IMR-90 (cell line): ENCODE results near the gene GPR35. TPM values are rescaled to one million over a fixed set of nuclear protein-coding genes. Genes with fewer than 3 reads are reported as not detected.

Source experiments
- ATAC-seq: fragments of 200-7000 bp; cut with Tn5 transposase; 2 replicates; pipeline ENCODE4 v1.9.1; 2020; ENCODE audit warnings: low read depth, mild to moderate bottlenecking, moderate library complexity
- BruUV-seq: library from RNA; stranded (reverse); fragments of 400-500 nt; replicated peaks from 2 replicates; lab custom pipeline; 2021; lab: Mats Ljungman, UMichigan
- CTCF ChIA-PET: fragments of 300-600 bp; formaldehyde crosslinking; extraction: SDS; loops from one replicate; lab custom pipeline; 2021; ENCODE audit warnings: antibody characterized with exemption; lab: Yijun Ruan, JAX
- POLR2A ChIA-PET: fragments of 300-600 bp; sonication (Branson Sonifier 250); formaldehyde crosslinking; loops from one replicate; lab custom pipeline; 2022; ENCODE audit warnings: antibody characterized with exemption; ENCODE audit not compliant: unreplicated experiment; lab: Charles Lee
- DNase-seq: peaks from one replicate; pipeline ENCODE4 v3.0.0; 2013
- H2AFZ ChIP-seq: replicated peaks from 2 replicates; pipeline ENCODE3; 2013; ENCODE audit warnings: low read length, mild to moderate bottlenecking; ENCODE audit not compliant: poor library complexity
- H2AK5ac ChIP-seq: 2 replicates; pipeline ENCODE4 v1.6.1; 2013; ENCODE audit warnings: low read depth, low read length, inconsistent platforms
- H2AK9ac ChIP-seq: replicated peaks from 2 replicates; pipeline ENCODE3; 2013; ENCODE audit warnings: mild to moderate bottlenecking, low read depth, low read length, moderate library complexity; ENCODE audit not compliant: poor library complexity
- H2BK120ac ChIP-seq: 2 replicates; pipeline ENCODE4 v1.6.1; 2013; ENCODE audit warnings: low read depth, low read length, inconsistent platforms
- H2BK15ac ChIP-seq: 3 replicates; pipeline ENCODE4 v1.6.1; 2013; ENCODE audit warnings: low read depth, low read length, inconsistent platforms
- H2BK20ac ChIP-seq: 2 replicates; pipeline ENCODE4 v1.6.1; 2013; ENCODE audit warnings: low read depth, mild to moderate bottlenecking, inconsistent platforms, low read length, moderate library complexity
- H2BK5ac ChIP-seq: 2 replicates; pipeline ENCODE4 v1.6.1; 2013; ENCODE audit warnings: mild to moderate bottlenecking, low read depth, low read length, inconsistent platforms; ENCODE audit not compliant: poor library complexity, severe bottlenecking
- H3K14ac ChIP-seq: replicated peaks from 2 replicates; pipeline ENCODE4 v1.6.1; 2013; ENCODE audit warnings: low read depth, low read length, inconsistent platforms
- H3K18ac ChIP-seq: 2 replicates; pipeline ENCODE4 v1.6.1; 2013; ENCODE audit warnings: low read depth, low read length, control low read depth
- H3K23ac ChIP-seq: 2 replicates; pipeline ENCODE4 v1.6.1; 2013; ENCODE audit warnings: low read depth, low read length, inconsistent platforms
- H3K27ac ChIP-seq: 2 replicates; pipeline ENCODE4 v1.5.1; 2013; ENCODE audit warnings: mild to moderate bottlenecking, control low read depth, low read length; ENCODE audit not compliant: insufficient read depth
- H3K27me3 ChIP-seq: 2 replicates; pipeline ENCODE4 v1.6.1; 2013; ENCODE audit warnings: low read length; ENCODE audit not compliant: control insufficient read depth, insufficient read depth
- H3K36me3 ChIP-seq: 2 replicates; pipeline ENCODE4 v1.6.1; 2013; ENCODE audit warnings: low read length, mixed read lengths; ENCODE audit not compliant: control insufficient read depth, insufficient read depth
- H3K4ac ChIP-seq: 2 replicates; pipeline ENCODE4 v1.6.1; 2013; ENCODE audit warnings: low read depth, low read length, inconsistent platforms
- H3K4me1 ChIP-seq: 2 replicates; pipeline ENCODE4 v1.6.1; 2013; ENCODE audit warnings: low read length, mixed read lengths; ENCODE audit not compliant: control insufficient read depth, insufficient read depth
- H3K4me2 ChIP-seq: 2 replicates; pipeline ENCODE4 v1.6.1; 2013; ENCODE audit warnings: low read depth, mild to moderate bottlenecking, control low read depth, low read length, moderate library complexity
- H3K4me3 ChIP-seq: 2 replicates; pipeline ENCODE4 v1.5.1; 2013; ENCODE audit warnings: low read depth, mild to moderate bottlenecking, control low read depth, low read length, moderate library complexity; ENCODE audit not compliant: insufficient read depth
- H3K56ac ChIP-seq: 2 replicates; pipeline ENCODE4 v1.6.1; 2013; ENCODE audit warnings: low read length, inconsistent platforms; ENCODE audit not compliant: insufficient read depth; ENCODE audit errors: extremely low read depth
- H3K79me1 ChIP-seq, 2 experiments: 2 replicates each; pipeline ENCODE4 v1.6.1; 2013; ENCODE audit warnings: low read length in 2 of 2, inconsistent platforms in 1 of 2, low read depth in 1 of 2
- H3K9ac ChIP-seq: 2 replicates; pipeline ENCODE4 v1.6.1; 2013; ENCODE audit warnings: low read depth, low read length, control low read depth
- H3K9me1 ChIP-seq: 2 replicates; pipeline ENCODE4 v1.6.1; 2013; ENCODE audit warnings: low read length, inconsistent platforms; ENCODE audit not compliant: insufficient read depth
- H3K9me3 ChIP-seq: 2 replicates; pipeline ENCODE4 v1.6.1; 2013; ENCODE audit warnings: low read length; ENCODE audit not compliant: control insufficient read depth, insufficient read depth
- H4K20me1 ChIP-seq: 2 replicates; pipeline ENCODE4 v1.6.1; 2013; ENCODE audit warnings: low read length, inconsistent platforms; ENCODE audit not compliant: insufficient read depth
- H4K5ac ChIP-seq: 2 replicates; pipeline ENCODE4 v1.6.1; 2013; ENCODE audit warnings: mild to moderate bottlenecking, low read depth, low read length, control low read depth
- H4K8ac ChIP-seq, 2 experiments: 2 replicates each; pipeline ENCODE4 v1.6.1; 2013; ENCODE audit warnings: low read depth in 2 of 2, low read length in 2 of 2, control low read depth in 1 of 2, inconsistent platforms in 1 of 2
- H4K91ac ChIP-seq: 2 replicates; pipeline ENCODE4 v1.6.1; 2013; ENCODE audit warnings: low read depth, low read length, inconsistent platforms; ENCODE audit not compliant: insufficient read depth
- BHLHE40 ChIP-seq: fragments of 150-350 bp; IDR thresholded peaks from 2 replicates; pipeline ENCODE4 v1.6.1; 2016; ENCODE audit warnings: mild to moderate bottlenecking, low read depth, low read length
- CHD1 ChIP-seq: IDR thresholded peaks from 2 replicates; pipeline ENCODE4 v1.6.1; 2012; ENCODE audit warnings: low read depth, low read length, improper control_type of control experiment
- CTCF ChIP-seq: conservative IDR thresholded peaks from 2 replicates; pipeline ENCODE4 v1.5.1; 2012; ENCODE audit warnings: mild to moderate bottlenecking, low read depth, low read length, improper control_type of control experiment
- FOS ChIP-seq: fragments of 150-350 bp; IDR thresholded peaks from 2 replicates; pipeline ENCODE4 v1.6.1; 2016; ENCODE audit warnings: low read depth, low read length
- MAFK ChIP-seq: IDR thresholded peaks from 2 replicates; pipeline ENCODE4 v1.6.1; 2012; ENCODE audit warnings: low read depth, low read length, improper control_type of control experiment
- MAZ ChIP-seq: IDR thresholded peaks from 2 replicates; pipeline ENCODE4 v1.6.1; 2012; ENCODE audit warnings: low read depth, mild to moderate bottlenecking, low read length, improper control_type of control experiment, moderate library complexity, borderline replicate concordance
- MXI1 ChIP-seq: IDR thresholded peaks from 2 replicates; pipeline ENCODE4 v1.6.1; 2012; ENCODE audit warnings: low read depth, mild to moderate bottlenecking, low read length, moderate library complexity, borderline replicate concordance
- NFE2L2 ChIP-seq: fragments of 150-350 bp; IDR thresholded peaks from 2 replicates; pipeline ENCODE4 v1.6.1; 2016; ENCODE audit warnings: low read depth, mild to moderate bottlenecking, low read length
- POLR2A ChIP-seq: IDR thresholded peaks from 2 replicates; pipeline ENCODE4 v1.6.1; 2012; ENCODE audit warnings: mild to moderate bottlenecking, low read depth, low read length
- RAD21 ChIP-seq: IDR thresholded peaks from 2 replicates; pipeline ENCODE4 v1.6.1; 2012; ENCODE audit warnings: low read length, improper control_type of control experiment
- RCOR1 ChIP-seq: IDR thresholded peaks from 2 replicates; pipeline ENCODE4 v1.6.1; 2012; ENCODE audit warnings: mild to moderate bottlenecking, low read length, improper control_type of control experiment; ENCODE audit not compliant: insufficient replicate concordance
- RFX5 ChIP-seq: IDR thresholded peaks from 2 replicates; pipeline ENCODE4 v1.8.0; 2012; ENCODE audit warnings: low read depth, mild to moderate bottlenecking, low read length, moderate library complexity
- SMC3 ChIP-seq: fragments of 150-350 bp; IDR thresholded peaks from 2 replicates; pipeline ENCODE4 v1.6.1; 2016; ENCODE audit warnings: low read depth, mild to moderate bottlenecking, antibody characterized with exemption, low read length, moderate library complexity
- USF2 ChIP-seq: fragments of 150-350 bp; IDR thresholded peaks from 2 replicates; pipeline ENCODE4 v1.6.1; 2017; ENCODE audit warnings: mild to moderate bottlenecking, antibody characterized with exemption, low read length, low read depth
- WGBS, 2 experiments: methylation state at CpG; one replicate each; pipeline versions ENCODE4 v1.1.5 to v1.1.7; 2013; ENCODE audit warnings: missing lambda C conversion rate in 2 of 2; ENCODE audit not compliant: insufficient read length in 1 of 2; ENCODE audit errors: extremely low coverage in 2 of 2; 5-methylcytosine and 5-hydroxymethylcytosine counted together
- dilution Hi-C: fragments of 300-500 bp; cut with HindIII; formaldehyde crosslinking; loops from one replicate; pipeline ENCODE4 v1.14.3; 2018; ENCODE audit warnings: low sequenced_read_pairs; ENCODE audit not compliant: unreplicated experiment
- in situ Hi-C: fragments of 300-500 bp; cut with MboI; formaldehyde crosslinking; loops from 3 replicates; pipeline ENCODE4 v1.14.3; 2019; ENCODE audit warnings: low sequenced_read_pairs, inconsistent platforms, mixed read lengths
- intact Hi-C: fragments of 100-400 bp; cut with micrococcal nuclease; formaldehyde crosslinking; loops from 2 replicates; pipeline ENCODE4 v1.10.0; 2022
- polyA plus RNA-seq, 3 experiments: library from polyadenylated mRNA; depleted of rRNA; stranded (reverse); fragments of >200 nt; gene quantifications; 2 replicates each; pipeline ENCODE4 v1.2.3, GENCODE V29; 2012; ENCODE audit warnings: low replicate concordance in 1 of 3
- total RNA-seq: library from RNA; depleted of rRNA; stranded (reverse); fragments of >200 nt; gene quantifications from 2 replicates; pipeline ENCODE4 v1.2.3, GENCODE V29; 2012

GPR35 gene
- total and polyA plus RNA-seq, 2 of the 4 experiments (the other 2 are of a cell fraction) = 0.31 TPM; not detected in 1

- Histone ChIP-seq H3K27ac (no peak overlapping the region), H3K4me2 (no peak overlapping the region), H3K36me3 (peaks cover 33% of the 10 kb centered on the region), H4K91ac (no peak overlapping the region), H3K4me3 (no peak overlapping the region), H3K27me3 (no peaks in the 10 kb centered on the region), H3K14ac (no peak overlapping the region), H3K4ac (no peak overlapping the region), H3K23ac (no peak overlapping the region), H2BK120ac (no peak overlapping the region), H3K9ac (no peak overlapping the region), H2BK20ac (no peak overlapping the region), H3K4me1 (peaks cover 10% of the 10 kb centered on the region; the same call in 1 of the 2 replicates), H2AFZ (no peak overlapping the region), H3K9me3 (peaks cover 2% of the 10 kb centered on the region; the same call in 1 of the 2 replicates), H2AK5ac (no peak overlapping the region), H2BK5ac (no peak overlapping the region), H4K5ac (no peak overlapping the region), H3K79me1 (peaks cover 14 to 53% of the 10 kb centered on the region in 2 experiments; a peak in 3 of 4 replicates), H3K18ac (no peak overlapping the region), H4K8ac (no peak overlapping the region), H2BK15ac (no peak overlapping the region), H3K56ac (no peak overlapping the region), H2AK9ac (no peak overlapping the region), H3K9me1 (peaks cover 15% of the 10 kb centered on the region), H4K20me1 (peaks cover 36% of the 10 kb centered on the region)
- DNase-seq (no peak), ATAC-seq (no peak)
- in situ Hi-C loops (no loop called here), intact Hi-C loops (no loop called here), dilution Hi-C loops (no loop called here)
- TF ChIP-seq NFE2L2 = no peak
- no peak for TF ChIP-seq RAD21
- no peak for TF ChIP-seq POLR2A
- TF ChIP-seq MXI1 = no peak
- no peak for TF ChIP-seq MAZ
- no peak for TF ChIP-seq RCOR1
- no peak for TF ChIP-seq CHD1
- TF ChIP-seq RFX5 = no peak
- TF ChIP-seq BHLHE40 = no peak
- no peak for TF ChIP-seq SMC3
- no peak for TF ChIP-seq FOS
- no peak for TF ChIP-seq USF2
- TF ChIP-seq CTCF = no peak
- TF ChIP-seq MAFK = no peak
- POLR2A ChIA-PET = no interaction called here
- WGBS, 2 experiments = 97% methylated on average over 4 of the region's 8 CpGs; no CpG with 5 or more reads in 1 of the 2 experiments
- CTCF ChIA-PET = no interaction called here
- BruUV-seq = no TSS peak
These were observed 46.8 kb upstream of the GPR35 start for GRCh38 chr2:240578488-240578887.
